ENCODE data around the gene KLHL35.

- no peak for TF ChIP-seq CTCF (IDR thresholded peaks at IDR 0.05)
- TF ChIP-seq POLR2A (IDR thresholded peaks at IDR 0.05), result no peak
- no peak for TF ChIP-seq POLR2AphosphoS5 (IDR thresholded peaks at IDR 0.05)
Observed at GRCh38 chr11:75479597-75480145, 46.7 kb upstream of the KLHL35 start.

Data from stomach (tissue), 4 donors.